HEK293 (cell line): ENCODE results near the gene SAMD3.
"Not testable (repeated sequence)": the region's sequence is repeated elsewhere in the genome, so short reads cannot be mapped to it uniquely, and the experiment has no call there.

Experiments used
- CTCF ChIA-PET: fragments of 350-600 bp; formaldehyde crosslinking; extraction: SDS; loops from one replicate; lab custom pipeline; 2021; ENCODE audit warnings: antibody characterized with exemption; lab: Yijun Ruan, JAX
- POLR2A ChIA-PET: fragments of 300-600 bp; formaldehyde crosslinking; extraction: SDS; loops from one replicate; lab custom pipeline; 2020; ENCODE audit warnings: antibody characterized with exemption, inconsistent platforms; lab: Yijun Ruan, JAX
- H3K27ac ChIP-seq: fragments of 200-500 bp; sonication (Bioruptor generic); 2 replicates; pipeline ENCODE4 v1.5.1; 2014; ENCODE audit warnings: low read depth, low read length, control low read depth, inconsistent platforms; ENCODE audit errors: extremely low read depth
- H3K36me3 ChIP-seq, 2 experiments: fragments of 200-500 bp in 1 of 2; sonication (Bioruptor generic) in 1 of 2; 1 replicate in 1 of 2; 2 replicates in 1 of 2; pipeline ENCODE4 v1.5.1; 2014 to 2017; ENCODE audit warnings: inconsistent platforms in 2 of 2, low read length in 2 of 2; ENCODE audit not compliant: control insufficient read depth in 2 of 2, insufficient read depth in 1 of 2
- H3K4me1 ChIP-seq: fragments of 200-500 bp; sonication (Bioruptor generic); 2 replicates; pipeline ENCODE4 v1.5.1; 2014; ENCODE audit warnings: mild to moderate bottlenecking, low read length, inconsistent platforms; ENCODE audit not compliant: control insufficient read depth, insufficient read depth
- H3K4me3 ChIP-seq: 2 replicates; pipeline ENCODE4 v1.5.1; 2011; ENCODE audit warnings: low read depth, mild to moderate bottlenecking, control low read depth, low read length, moderate library complexity
- H3K9me3 ChIP-seq: fragments of 200-500 bp; sonication (Bioruptor generic); 2 replicates; pipeline ENCODE4 v1.5.1; 2014; ENCODE audit warnings: low read depth, low read length, inconsistent platforms; ENCODE audit not compliant: control insufficient read depth, insufficient read depth
- GLIS2 ChIP-seq: fragments of 450-650 bp; formaldehyde crosslinking; IDR thresholded peaks from 2 replicates; pipeline ENCODE4 v1.5.1; 2016; ENCODE audit warnings: missing biosample characterization, missing genetic modification characterization
- HOXA7 ChIP-seq: sonication (generic); formaldehyde crosslinking; IDR thresholded peaks from 2 replicates; pipeline ENCODE4 v1.8.1; 2022; ENCODE audit warnings: missing genetic modification reagents, borderline replicate concordance
- KLF10 ChIP-seq: fragments of 450-650 bp; IDR thresholded peaks from 2 replicates; pipeline ENCODE4 v1.5.1; 2018; ENCODE audit warnings: missing biosample characterization, mild to moderate bottlenecking, missing genetic modification characterization
- RBAK ChIP-seq: fragments of 450-650 bp; formaldehyde crosslinking; IDR thresholded peaks from 2 replicates; pipeline ENCODE4 v1.5.1; 2016; ENCODE audit warnings: missing biosample characterization, missing genetic modification characterization
- ZNF146 ChIP-seq: fragments of 450-650 bp; formaldehyde crosslinking; IDR thresholded peaks from 2 replicates; pipeline ENCODE4 v1.5.1; 2016; ENCODE audit warnings: missing biosample characterization, missing genetic modification characterization
- ZNF157 ChIP-seq: fragments of 450-650 bp; formaldehyde crosslinking; IDR thresholded peaks from 2 replicates; pipeline ENCODE4 v1.5.1; 2016; ENCODE audit warnings: missing biosample characterization, missing genetic modification characterization
- ZNF202 ChIP-seq: fragments of 450-650 bp; formaldehyde crosslinking; IDR thresholded peaks from 2 replicates; pipeline ENCODE4 v1.5.1; 2016; ENCODE audit warnings: missing biosample characterization, missing genetic modification characterization, borderline replicate concordance
- ZNF223 ChIP-seq: fragments of 450-650 bp; formaldehyde crosslinking; IDR thresholded peaks from 2 replicates; pipeline ENCODE4 v1.5.1; 2016; ENCODE audit warnings: missing biosample characterization, missing genetic modification characterization
- ZNF366 ChIP-seq: fragments of 450-650 bp; formaldehyde crosslinking; conservative IDR thresholded peaks from 2 replicates; pipeline ENCODE4 v1.5.1; 2016; ENCODE audit warnings: missing biosample characterization, missing genetic modification characterization
- ZNF404 ChIP-seq: fragments of 450-650 bp; formaldehyde crosslinking; IDR thresholded peaks from 2 replicates; pipeline ENCODE4 v1.5.1; 2017; ENCODE audit warnings: missing biosample characterization, missing genetic modification characterization
- ZNF510 ChIP-seq: fragments of 450-650 bp; formaldehyde crosslinking; IDR thresholded peaks from 2 replicates; pipeline ENCODE4 v1.5.1; 2018; ENCODE audit warnings: mild to moderate bottlenecking, missing genetic modification characterization, missing biosample characterization; ENCODE audit not compliant: insufficient replicate concordance
- TF ChIP-seq, protein P1 (sequence below): fragments of 450-650 bp; formaldehyde crosslinking; IDR thresholded peaks from 2 replicates; pipeline ENCODE4 v1.5.1; 2016; ENCODE audit warnings: missing biosample characterization, missing genetic modification characterization

The SAMD3 gene

DNA sequence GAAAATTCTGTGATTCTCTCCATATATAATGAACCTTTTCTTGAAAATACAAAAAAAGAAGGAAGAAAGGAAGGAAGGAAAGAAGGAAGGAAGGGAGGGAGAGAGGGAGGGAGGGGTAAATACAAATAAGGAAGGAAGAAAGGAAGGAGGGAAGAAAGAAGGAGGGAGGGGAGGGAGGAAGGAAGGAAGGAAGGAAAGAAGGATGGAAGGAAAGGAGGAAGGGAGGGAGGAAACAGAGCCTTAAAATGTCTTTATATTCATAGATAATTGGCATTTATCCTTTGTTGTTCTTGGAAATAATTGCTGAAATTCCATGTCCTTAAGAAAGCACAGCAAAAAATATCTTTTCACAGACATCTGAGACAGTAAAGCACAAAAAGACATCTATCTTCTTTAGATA lies 40.3 kb downstream of the SAMD3 start:
- H3K9me3 ChIP-seq, result no peaks in the 10 kb centered on the region
- CTCF ChIA-PET, result no interaction called here
- no peak overlapping the region for H3K27ac ChIP-seq
- H3K36me3 ChIP-seq, result no peaks in the 10 kb centered on the region
- TF ChIP-seq ZNF366 (tag by site-specific recombination) (peak; percentile 68), ZNF404 (tag by site-specific recombination) (no peak)
- POLR2A ChIA-PET, result no interaction called here
- H3K4me1 ChIP-seq, result no peaks in the 10 kb centered on the region
- no peak overlapping the region for H3K4me3 ChIP-seq

GRCh38 chr6:130178692-130179091 lies 44.1 kb downstream of the SAMD3 start:
- ChIA-PET POLR2A (no interaction called here), CTCF (interaction anchor here (0.6 kb wide), 1 partner anchor 8 kb away, joined by 3 read pairs; no protein-coding TSS in a partner anchor)

GRCh38 chr6:130176378-130176777 lies 46.4 kb downstream of the SAMD3 start:
- Histone ChIP-seq H3K27ac (no peak overlapping the region), H3K36me3 (no peaks in the 10 kb centered on the region), H3K4me1 (no peaks in the 10 kb centered on the region), H3K9me3 (no peaks in the 10 kb centered on the region), H3K4me3 (no peak overlapping the region)
- ChIA-PET POLR2A (no interaction called here), CTCF (no interaction called here)
- TF ChIP-seq HOXA7 (CRISPR knock-in tag), result no peak
- no peak for TF ChIP-seq ZNF510 (tag by site-specific recombination)
- TF ChIP-seq ZNF157 (tag by site-specific recombination), result no peak
- TF ChIP-seq GLIS2, result no peak
- no peak for TF ChIP-seq KLF10
- no peak for TF ChIP-seq ZNF223 (tag by site-specific recombination)
- no peak for TF ChIP-seq ZNF202

More at GRCh38 chr6:130178692-130179091, 44.1 kb downstream of the SAMD3 start:
- TF ChIP-seq, protein P1, sequence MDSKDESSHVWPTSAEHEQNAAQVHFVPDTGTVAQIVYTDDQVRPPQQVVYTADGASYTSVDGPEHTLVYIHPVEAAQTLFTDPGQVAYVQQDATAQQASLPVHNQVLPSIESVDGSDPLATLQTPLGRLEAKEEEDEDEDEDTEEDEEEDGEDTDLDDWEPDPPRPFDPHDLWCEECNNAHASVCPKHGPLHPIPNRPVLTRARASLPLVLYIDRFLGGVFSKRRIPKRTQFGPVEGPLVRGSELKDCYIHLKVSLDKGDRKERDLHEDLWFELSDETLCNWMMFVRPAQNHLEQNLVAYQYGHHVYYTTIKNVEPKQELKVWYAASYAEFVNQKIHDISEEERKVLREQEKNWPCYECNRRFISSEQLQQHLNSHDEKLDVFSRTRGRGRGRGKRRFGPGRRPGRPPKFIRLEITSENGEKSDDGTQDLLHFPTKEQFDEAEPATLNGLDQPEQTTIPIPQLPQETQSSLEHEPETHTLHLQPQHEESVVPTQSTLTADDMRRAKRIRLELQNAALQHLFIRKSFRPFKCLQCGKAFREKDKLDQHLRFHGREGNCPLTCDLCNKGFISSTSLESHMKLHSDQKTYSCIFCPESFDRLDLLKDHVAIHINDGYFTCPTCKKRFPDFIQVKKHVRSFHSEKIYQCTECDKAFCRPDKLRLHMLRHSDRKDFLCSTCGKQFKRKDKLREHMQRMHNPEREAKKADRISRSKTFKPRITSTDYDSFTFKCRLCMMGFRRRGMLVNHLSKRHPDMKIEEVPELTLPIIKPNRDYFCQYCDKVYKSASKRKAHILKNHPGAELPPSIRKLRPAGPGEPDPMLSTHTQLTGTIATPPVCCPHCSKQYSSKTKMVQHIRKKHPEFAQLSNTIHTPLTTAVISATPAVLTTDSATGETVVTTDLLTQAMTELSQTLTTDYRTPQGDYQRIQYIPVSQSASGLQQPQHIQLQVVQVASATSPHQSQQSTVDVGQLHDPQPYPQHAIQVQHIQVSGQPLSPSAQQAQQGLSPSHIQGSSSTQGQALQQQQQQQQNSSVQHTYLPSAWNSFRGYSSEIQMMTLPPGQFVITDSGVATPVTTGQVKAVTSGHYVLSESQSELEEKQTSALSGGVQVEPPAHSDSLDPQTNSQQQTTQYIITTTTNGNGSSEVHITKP (tag by site-specific recombination), result 0 out of 2 replicates have a peak, but pooled peaks have one; percentile 20
- no peak for TF ChIP-seq ZNF157 (tag by site-specific recombination)
- TF ChIP-seq RBAK (tag by site-specific recombination), result no peak
- Histone ChIP-seq H3K27ac (no peak overlapping the region), H3K4me1 (no peaks in the 10 kb centered on the region), H3K36me3 (no peaks in the 10 kb centered on the region), H3K9me3 (no peaks in the 10 kb centered on the region), H3K4me3 (no peak overlapping the region)

GRCh38 chr6:130173377-130174004 lies 49.3 kb downstream of the SAMD3 start:
- CTCF ChIA-PET, H3K27ac ChIP-seq, H3K4me1 ChIP-seq, H3K4me3 ChIP-seq, H3K9me3 ChIP-seq, POLR2A ChIA-PET, H3K36me3 ChIP-seq: not testable (repeated sequence)

GRCh38 chr6:130170160-130170559 lies 52.6 kb downstream of the SAMD3 start:
- H3K4me1 ChIP-seq, POLR2A ChIA-PET, CTCF ChIA-PET: not testable (repeated sequence)

More at GRCh38 chr6:130170160-130170559, 52.6 kb downstream of the SAMD3 start:
- H3K9me3 ChIP-seq, result not testable (repeated sequence)
- peak; percentile 79 for TF ChIP-seq ZNF146
- TF ChIP-seq, all 188 proteins: peak for 1; not testable (repeated sequence) for 187
- H3K4me3 ChIP-seq, H3K27ac ChIP-seq, H3K36me3 ChIP-seq: not testable (repeated sequence)
